CD4-positive, alpha-beta T cell treated with Interleukin-1 beta for 1 hour (primary cell): Measurements from ENCODE around the gene CYLC1.

ENCODE experiments used
- DNase-seq, 2 donors: peaks; one replicate each; pipeline ENCODE4 v3.0.0-alpha.2; 2020 to 2022

CYLC1 gene, protein sequence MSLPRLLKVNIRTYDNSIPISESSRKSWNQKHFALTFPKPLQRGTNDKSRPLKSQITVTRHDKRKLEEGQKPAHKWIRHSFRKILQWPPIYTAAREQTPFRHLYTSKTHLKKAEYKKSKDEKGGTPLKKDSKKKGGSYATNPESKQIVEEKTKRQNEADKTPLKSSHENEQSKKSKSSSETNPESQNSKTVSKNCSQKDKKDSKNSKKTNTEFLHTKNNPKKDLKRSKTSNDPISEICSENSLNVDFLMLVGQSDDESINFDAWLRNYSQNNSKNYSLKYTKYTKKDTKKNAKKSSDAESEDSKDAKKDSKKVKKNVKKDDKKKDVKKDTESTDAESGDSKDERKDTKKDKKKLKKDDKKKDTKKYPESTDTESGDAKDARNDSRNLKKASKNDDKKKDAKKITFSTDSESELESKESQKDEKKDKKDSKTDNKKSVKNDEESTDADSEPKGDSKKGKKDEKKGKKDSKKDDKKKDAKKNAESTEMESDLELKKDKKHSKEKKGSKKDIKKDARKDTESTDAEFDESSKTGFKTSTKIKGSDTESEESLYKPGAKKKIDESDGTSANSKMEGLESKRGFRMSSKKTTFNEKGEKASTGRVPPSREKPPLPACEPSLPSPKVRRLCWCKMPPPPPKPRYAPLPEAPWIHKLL

DNA sequence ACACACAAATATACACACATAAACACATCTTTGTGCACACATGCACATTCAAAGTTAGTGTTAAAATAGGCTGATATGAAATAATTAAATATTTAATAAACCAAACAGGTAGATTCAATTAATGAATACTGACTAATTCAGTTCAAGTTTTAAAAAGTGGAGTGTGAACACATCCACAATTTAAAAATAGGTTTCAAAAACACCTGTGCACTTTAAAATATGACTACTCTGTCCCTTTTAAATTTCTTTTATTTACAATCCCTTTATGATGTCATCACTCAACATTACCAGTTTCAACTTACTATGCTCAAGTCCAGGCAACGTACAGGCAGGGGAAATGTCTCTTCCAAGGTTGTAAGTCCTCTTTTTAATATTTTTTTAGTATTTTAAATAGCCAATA is at the start of gene CYLC1:
Gene CYLC1, plus strand, starts transcription at position 301 of the 400 bp plus-strand sequence. Its CDS starts 37 bp downstream, at position 338.
- no peak for DNase-seq

DNA sequence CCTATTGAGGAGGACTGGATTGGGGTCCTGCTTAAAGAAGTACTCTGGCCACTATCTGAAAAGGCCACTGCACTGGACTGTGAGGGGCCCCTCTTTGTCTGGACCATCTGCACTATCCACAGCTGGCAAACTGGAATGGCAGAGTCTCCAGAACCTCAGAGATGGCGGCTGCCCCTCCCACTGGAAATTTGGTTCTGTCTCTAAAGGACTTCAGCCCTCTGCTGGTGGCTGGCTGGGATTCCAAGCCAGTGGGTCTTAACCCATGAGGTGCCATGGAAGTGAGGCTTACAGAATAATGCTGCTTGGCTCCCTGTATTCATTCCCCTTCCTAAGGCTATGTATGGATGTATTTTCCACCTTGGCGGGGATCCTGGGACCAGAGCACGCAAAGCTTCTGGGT is 41.6 kb upstream of the CYLC1 start:
- no peak for DNase-seq

DNA sequence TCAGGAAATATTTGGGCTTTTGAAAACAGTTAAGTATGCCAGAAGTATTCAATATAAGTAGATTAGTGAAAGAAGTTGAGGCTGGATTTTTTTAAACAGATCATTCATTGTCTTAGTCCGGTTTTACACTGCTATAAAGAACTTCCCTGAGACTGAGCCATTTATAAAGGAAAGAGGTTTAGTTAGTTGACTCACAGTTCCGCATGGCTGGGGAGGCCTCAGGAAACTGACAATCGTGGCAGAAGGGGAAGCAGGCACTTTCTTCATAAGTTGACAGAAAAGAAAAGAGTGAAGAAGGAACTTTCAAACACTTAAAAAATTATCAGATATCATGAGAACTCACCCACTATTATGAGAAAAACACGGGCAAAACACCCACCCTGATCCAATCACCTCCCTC is 31.1 kb upstream of the CYLC1 start:
- DNase-seq, result no peak

DNA sequence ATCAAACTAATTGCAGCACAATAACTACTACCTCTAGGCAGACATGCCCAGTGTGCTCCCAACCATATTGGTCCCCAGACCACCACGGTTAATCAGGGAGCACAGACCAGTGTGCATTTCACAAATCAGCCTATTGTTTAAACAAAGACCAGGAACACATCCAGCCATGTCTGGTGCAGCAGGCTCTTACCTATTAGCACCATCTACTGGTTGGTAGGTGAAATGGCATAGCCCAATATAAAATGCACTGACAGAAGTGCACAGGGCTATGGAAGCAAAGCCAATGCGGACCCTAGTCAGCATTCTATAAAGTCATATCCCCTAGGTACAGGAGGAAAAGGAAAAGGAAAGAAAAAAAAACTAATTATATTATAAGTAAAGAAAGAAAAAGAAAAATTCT is 15.5 kb upstream of the CYLC1 start:
- DNase-seq, result no peak

DNA sequence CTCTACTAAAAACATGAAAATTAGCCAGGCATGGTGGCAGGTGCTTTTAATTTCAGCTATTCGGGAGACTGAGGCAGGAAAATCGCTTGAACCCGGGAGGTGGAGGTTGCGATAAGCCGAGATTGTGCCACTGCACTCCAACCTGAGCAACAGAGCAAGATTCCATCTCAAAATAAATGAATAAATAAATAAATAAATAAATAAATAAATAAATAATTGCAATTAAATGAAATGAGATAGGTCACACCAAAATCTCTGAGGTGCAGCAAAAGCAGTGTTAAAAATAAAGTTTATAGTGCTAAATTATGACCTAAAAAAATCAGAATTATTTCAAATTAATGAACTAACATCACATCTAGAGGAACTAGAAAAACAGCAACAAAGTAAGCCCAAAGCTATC is 13.6 kb upstream of the CYLC1 start:
- no peak for DNase-seq

DNA sequence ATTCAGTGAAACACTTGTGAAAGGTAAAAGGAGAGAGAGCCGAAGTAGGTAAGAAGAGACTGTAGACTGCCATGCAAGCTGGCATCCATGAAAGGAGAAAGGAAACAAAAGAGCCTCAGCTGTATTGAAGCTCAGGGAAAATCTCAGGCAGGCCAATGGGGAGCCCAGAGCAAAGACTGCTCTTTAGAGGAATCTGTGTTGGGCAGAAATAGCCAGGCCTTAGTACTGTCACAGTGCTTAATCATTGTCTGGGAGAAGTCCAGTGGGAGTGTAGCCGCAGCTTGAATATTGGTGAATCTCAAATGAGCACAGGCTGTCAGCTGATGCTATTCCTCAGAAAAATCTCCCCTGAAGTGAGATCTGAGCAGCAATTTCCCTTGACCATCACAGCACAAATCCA is 27.6 kb downstream of the CYLC1 start:
- no peak for DNase-seq

DNA sequence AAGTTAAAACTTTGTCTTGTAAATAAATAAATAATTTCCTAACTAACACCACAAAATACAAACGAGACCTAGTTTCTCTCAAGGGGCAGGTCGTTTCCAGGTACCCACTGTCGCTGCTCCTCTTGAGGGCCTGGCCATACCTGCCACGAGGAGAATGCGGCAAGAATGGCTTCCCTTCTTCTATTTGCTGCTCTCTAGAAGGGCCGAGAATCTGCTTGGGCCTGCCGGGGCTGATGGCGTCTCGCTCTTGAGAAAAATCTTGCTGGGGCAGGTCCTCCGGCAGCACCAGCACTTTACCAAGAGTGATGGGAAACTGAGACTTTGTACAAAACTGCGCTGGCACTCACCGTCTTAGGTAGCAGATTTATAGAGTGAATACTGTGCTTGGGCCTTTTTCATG is 31.5 kb downstream of the CYLC1 start:
- DNase-seq, result no peak

DNA sequence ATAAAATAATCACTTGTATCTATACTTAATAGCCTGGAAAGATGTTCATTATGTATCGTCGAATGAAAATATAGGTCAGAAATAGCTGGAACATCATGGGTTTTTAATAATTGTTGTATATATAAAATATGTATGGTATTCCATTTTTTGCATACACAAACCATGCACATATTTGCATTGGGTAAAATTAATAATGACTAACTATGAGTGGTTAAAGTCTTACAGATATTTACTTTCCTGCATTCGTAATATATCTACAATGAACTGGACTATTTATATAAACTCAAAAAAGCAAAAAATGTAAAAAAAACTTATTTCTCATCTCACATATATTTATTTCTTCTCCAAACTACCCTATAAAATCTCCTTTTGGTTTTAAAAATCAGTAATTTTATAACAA is 46.0 kb downstream of the CYLC1 start:
- no peak for DNase-seq

DNA sequence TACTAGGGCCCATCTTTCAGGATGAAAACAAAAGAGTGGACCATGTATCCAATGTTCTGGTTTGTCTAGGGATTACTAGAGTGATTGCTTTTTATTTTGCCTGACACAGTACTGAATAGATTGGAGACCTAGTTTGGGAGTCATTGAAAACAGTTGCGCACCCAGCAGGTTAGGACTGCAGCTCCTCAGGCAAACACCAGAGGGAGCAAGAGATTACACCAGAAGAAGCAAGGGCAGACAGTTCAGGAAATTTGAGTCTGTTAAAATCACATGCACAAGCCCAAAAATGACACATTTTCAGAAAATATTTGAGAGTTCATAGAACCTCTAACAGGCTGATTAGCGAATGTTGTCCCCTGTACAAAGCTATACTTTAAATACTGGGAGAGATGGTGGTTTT is 55.6 kb downstream of the CYLC1 start:
- DNase-seq, result no peak

DNA sequence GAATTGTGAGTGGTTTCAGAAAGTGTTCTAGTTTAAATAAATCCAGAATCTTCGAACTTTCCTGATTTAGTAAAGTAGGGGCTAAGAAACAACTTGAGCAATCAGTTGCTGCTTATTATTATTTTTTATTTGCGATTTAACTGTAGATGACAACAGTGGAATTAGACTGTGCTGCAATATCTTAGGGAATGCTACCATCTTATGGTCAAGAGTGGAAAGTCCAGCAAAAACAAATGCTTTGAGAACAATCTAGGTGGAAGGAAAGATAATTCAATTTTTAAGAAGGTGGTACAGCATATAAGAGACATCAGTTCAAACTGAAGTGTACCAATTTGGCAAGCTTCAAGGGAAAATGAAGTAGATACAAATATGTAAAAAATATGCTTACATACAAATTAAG is 73.3 kb downstream of the CYLC1 start:
- DNase-seq, result no peak
